Measurements from ENCODE around the gene MAP2K2.

- TF ChIP-seq CTCF (IDR thresholded peaks at IDR 0.05), result no peak
- TF ChIP-seq POLR2A (IDR thresholded peaks at IDR 0.05), result no peak
Observed at GRCh38 chr19:4096049-4096892, 27.7 kb downstream of the MAP2K2 start.

Data from body of pancreas (tissue), 4 donors.